ENCODE data around the gene PMVK.
"Not testable (repeated sequence)": the region's sequence is repeated elsewhere in the genome, so short reads cannot be mapped to it uniquely, and the experiment has no call there.

PMVK gene

DNA sequence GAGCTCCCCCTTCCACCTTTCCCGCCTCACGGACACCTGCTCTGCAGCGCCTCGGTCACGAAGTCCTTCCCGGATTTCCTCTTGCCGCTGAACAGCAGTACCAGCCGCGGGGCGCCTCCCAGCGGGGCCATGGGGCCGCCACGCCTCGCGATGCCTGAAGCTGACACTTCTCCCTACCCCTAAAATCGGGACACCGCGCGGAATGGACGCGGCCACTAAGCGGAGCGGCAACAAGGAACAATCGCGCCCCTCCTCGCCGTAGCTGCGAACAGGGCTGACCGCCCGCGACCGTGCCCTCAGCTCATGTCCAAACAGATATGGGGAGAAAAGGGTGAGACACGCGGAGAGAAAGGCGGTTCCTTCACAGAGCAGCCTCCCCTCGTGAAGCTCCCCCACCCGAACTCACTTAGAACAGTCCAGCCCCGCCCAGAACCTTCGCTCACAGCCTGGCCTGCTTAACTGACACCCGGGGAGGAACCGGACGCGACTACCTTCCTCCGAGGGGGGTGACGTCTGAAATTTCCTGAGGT, at the start of gene PMVK:
Gene PMVK, minus strand, starts transcription at position 165 of the 530 bp plus-strand sequence. Its CDS starts 34 bp downstream, at position 131.
- DNase-seq (ENCODE audit: low read depth, low spot score) = peak; percentile 92

DNA sequence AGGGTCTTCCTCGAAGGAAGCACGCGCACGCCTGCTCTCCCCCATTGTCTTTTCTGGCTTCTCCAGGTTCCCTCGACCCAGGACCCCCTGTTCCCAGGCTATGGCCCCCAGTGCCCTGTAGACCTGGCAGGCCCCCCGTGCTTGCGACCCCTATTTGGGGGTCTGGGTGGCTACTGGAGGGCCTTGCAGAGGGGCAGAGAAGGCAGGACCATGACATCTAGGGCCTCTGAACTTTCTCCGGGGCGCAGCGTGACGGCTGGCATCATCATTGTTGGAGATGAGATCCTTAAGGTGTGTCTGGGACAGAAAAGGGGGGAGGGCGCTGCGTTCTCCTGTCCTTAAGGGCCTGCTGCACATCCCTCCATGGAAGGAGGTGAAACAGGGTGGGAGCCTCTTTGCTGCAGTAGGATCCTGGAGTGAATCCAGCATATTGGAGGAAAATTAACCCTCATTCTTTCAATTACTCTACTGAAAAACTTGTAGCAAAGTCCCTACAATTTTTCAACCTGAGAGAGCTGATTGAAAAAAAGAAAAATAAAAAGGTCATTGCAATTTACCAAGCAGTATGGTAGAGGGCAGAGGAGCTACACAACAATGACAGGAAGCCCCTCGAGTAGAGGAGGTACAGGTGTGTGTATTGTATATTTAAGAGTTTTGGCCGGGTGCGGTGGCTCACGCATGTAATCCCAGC, 47.4 kb upstream of the PMVK start:
- no peak for DNase-seq (ENCODE audit: low read depth, low spot score)

DNA sequence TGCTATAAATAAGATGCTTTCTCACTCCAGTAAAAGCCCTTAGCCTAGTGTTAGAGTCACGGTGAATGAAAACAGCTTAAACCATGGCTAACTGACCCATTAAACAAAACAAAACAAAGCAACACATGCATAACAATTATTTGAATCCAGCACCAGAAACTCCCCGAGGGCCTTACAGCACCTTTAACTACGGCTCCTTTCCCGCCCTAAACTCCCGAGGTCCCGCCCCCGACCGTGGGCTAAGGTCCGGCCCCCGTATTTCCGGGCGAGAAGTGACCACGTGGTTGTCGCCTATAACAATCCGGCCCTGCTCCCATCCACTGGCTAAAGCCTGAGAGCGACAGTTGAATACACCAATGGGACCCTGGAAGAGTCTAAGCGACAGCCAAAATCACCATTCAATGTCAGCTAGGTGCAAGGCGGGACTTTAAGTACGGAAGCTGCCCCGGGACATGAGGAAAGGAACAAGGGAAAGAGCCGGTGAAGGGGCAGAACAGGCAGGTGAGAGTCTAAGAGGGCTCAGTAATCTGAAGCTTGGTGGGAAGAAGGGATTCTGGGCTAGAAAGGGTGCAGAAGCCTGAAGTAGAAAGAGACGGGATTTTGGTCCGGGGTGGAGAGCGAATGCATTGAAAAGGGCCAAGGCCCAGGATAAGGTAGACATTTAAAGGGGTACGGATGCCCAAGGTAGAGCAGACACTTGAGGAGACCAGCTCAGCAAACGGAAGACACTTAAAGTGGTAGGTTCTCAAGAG, 46.6 kb upstream of the PMVK start, which contains the start of gene FLAD1:
Gene FLAD1, plus strand, starts transcription at position 448 of the 752 bp plus-strand sequence. CDS start 351 bp downstream, outside the sequence.
- peak; percentile 93 for DNase-seq (ENCODE audit: low read depth, low spot score)

DNA sequence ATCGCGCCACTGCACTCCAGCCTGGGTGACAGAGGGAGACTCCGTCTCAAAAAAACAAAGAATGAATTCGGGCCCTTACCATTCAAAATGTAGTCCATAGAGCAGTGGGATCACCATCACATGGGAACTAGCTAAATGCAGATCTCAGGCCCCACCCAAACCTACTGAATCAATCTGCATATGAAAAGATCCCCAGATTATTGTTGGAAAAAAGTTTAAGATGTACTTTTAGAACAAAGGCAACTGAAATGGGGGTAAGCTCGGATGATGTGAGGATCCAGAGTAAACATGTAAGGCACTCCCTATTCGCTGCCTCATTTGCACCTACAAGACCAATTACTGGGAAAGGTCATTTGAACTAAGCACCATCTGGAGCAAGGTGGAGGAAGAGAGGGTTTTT, 45.8 kb upstream of the PMVK start:
- DNase-seq (ENCODE audit: low read depth, low spot score) = no peak

DNA sequence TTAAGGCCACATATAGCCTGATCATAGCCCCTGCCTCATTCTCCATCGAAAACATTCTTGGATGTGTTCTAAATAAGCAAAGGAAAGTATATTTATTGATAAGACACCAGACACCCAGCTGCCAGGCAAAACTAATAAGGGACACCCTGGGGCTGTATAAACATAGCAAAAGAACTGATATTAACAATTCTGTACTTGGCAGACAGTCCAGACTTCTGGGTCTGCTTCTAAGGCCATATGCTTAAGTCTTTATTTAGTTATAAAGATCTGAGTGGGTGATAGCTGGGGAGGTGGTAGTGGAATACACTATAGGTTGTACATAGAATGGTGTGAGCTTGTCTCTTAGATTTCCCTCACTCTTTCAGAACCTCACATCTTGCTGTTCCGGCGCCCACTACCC, 41.8 kb upstream of the PMVK start:
- no peak for DNase-seq (ENCODE audit: low read depth, low spot score)

DNA sequence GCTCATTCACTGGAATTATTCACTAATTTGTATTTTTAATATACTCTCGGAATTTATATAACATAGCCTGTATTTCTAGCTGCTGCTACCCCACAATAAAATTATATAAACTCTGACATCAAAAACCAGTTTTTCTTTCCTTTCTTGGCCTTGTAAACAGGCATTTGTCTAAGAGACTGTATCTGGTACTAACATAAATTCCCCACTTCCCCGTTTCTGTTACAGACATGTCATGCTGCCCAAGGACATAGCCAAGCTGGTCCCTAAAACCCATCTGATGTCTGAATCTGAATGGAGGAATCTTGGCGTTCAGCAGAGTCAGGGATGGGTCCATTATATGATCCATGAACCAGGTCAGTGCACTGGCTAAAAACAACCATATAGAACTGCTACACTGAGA, 41.2 kb upstream of the PMVK start:
- not testable (repeated sequence) for DNase-seq (ENCODE audit: low read depth, low spot score)

DNA sequence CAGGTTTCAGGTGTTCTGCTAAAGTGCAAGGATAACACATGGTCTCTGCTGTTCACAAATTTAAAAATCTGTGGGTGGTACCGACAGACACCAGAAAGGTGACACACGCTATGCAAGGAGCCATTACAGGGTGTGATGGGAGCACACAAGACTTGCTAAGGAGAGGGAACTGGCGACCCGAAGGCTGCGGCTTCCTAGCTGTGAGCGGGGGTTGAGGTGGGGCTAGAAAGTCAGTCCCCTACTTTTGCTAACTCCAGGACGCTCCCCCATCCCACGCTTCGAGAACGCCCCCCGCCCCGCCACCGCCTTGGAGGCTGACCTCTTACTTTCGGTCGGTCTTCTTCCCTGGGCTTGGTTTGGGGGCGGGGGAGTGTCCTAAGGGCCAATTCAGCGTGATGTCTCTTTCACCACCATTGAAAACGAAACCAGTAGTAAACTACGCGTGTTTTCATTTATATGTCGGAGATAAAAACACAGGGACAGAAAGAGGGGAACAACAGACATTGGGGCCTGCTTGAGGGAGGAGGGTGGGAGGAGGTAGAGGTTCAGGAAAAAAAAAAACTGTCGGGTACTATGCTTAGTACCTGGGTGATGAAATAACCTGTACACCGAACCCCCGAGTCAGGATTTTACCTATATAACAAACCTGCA, 39.0 kb upstream of the PMVK start:
- DNase-seq (ENCODE audit: low read depth, low spot score) = no peak

DNA sequence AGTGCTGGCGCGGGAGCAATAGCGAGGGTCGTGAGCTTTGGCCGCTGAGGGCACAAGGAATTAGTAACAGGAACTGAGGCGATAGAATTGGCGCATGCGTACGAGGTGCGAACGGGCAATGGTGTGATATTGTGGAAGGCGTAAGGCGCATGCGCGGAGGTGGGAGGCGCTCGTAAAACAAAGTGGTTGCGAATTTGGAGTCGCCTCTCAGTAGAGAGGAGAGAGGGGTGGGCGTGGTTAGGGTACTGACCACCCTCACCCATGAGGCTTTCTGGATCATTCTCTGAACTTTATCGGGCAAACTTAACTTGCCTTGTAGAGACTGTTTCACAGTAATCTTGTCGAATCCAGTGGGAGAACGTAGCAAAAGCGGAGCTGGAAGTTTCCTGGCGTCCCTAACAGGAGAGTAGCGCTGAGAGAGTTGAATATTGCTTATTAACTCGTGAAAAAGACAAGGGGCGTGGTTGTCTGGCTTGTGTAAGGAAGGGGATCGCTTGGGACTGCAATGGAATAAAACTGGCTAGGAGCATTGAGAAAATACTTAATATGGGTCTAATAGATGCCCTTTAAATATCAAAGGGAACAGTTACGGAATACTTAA, 38.4 kb upstream of the PMVK start:
- peak; percentile 94 for DNase-seq (ENCODE audit: low read depth, low spot score)

DNA sequence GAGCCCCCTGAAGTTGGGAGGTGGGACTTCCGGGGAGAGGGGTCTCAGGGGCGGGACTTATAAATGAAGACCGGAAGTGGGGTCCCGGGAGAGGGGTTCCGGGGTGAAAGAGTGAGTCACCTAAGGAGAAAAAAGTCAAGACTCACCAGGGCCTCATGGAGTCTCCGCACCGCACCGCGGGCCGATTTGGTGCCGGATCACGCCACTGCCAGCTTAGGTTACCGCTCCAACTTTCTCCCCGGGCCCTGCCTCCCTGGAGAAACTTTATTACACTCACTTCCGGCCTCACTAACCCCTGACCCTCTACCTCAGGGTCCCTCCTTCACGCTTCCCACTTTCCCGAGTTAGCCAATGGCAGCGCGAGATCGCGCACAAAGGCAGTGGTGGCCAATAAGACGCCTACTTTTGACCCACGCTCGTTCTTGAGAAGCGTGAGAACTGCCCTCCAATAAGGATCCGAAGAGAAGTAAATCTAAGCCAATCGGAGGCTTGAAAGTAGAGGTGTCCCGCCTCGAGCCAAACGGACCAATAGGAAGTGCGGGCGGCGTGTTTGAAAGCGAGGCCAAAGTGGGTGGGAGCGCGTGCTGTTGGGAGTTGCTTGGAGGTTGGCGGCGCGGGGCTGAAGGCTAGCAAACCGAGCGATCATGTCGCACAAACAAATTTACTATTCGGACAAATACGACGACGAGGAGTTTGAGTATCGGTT, 37.7 kb upstream of the PMVK start, which contains the start of gene CKS1B:
Gene CKS1B, plus strand, starts transcription at position 580 of the 706 bp plus-strand sequence. Its CDS starts 65 bp downstream, at position 645.
- peak; percentile 96 for DNase-seq (ENCODE audit: low read depth, low spot score)

DNA sequence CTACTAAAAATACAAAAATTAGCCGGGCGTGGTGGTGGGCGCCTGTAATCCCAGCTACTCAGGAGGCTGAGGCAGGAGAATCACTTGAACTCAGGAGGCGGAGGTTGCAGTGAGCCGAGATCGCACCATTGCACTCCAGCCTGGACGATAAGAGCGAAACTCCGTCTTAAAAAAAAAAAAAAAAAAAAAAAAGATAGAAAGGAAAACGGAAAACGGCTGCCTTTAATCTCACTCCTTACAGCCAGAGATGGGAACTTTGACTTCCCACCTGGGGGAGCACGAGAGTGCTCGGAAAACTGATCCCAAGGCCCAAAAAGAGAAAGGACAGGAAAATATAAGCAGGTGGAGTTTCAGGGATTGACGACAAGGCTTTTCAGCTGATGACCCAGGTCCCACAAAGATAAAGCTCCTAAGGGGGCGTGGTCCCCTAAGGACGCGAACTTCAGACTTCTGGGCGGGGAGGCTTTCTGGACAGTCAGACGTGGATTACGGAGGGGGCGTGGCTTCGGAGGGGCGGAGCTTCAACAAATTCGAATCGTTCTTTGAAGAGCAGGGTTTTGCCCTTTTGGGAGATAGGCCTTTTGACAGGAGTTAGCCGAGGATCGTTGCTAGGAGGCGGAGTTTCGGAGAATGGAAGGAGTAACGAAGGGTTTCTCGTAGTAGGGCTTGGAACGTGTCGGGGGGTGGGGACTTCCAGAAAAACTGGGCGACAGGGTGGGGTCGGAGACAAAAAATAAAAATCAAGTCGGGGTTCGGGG, 37.0 kb upstream of the PMVK start:
- peak; percentile 78 for DNase-seq (ENCODE audit: low read depth, low spot score)

DNA sequence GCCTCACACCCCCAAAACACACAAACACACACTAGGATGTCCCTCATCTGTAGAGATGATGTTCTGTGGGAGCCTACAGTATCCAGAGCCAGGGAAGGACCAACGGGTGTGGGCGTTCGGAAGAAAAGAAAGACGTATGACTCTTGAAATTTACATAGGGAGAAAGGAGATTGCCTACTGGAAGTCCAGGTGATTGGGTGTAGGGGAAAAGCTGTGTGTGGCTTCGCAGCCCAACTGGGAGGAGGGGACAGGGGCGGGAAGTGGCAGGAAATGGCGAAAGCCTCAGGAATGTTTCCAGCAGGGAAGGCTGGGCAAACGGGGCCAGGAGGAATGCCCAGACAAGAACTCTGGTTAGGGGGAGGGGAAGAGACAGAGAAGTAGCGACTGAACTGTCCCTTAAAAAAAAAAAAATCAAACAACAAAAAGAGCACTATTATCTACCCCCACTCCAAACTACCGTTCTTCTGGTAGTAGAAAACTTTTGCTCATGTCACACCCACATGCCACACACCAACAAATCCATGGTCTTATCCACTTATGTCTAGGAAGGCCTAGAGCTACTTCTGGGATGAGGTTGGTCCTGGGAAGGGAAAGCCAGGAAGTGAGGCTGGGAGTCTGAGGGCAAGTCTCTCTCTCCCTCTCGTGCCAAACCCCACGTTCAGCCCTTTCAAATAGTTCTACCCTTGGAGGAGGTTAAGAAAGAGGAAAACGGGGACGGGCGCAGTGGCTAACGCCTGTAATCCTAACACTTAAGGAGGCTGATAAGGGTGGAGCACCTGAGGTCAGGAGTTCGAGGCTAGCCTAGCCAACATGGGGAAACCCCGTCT, 36.2 kb upstream of the PMVK start:
- DNase-seq (ENCODE audit: low read depth, low spot score) = no peak

DNA sequence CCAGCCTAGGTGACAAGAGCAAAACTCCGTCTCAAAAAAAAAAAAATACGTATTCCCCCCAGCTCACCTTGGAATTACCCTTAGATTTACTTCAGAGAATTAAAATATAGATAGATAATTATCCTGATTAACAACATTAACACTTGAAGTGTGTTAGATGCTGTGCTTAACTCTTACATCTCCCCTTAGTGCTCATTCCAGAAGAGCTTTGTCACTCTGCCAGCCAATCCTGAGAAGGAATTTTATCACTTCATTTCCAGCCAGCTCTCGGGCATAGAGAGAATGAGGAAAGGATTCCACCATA, 35.6 kb upstream of the PMVK start:
- DNase-seq (ENCODE audit: low read depth, low spot score) = no peak

DNA sequence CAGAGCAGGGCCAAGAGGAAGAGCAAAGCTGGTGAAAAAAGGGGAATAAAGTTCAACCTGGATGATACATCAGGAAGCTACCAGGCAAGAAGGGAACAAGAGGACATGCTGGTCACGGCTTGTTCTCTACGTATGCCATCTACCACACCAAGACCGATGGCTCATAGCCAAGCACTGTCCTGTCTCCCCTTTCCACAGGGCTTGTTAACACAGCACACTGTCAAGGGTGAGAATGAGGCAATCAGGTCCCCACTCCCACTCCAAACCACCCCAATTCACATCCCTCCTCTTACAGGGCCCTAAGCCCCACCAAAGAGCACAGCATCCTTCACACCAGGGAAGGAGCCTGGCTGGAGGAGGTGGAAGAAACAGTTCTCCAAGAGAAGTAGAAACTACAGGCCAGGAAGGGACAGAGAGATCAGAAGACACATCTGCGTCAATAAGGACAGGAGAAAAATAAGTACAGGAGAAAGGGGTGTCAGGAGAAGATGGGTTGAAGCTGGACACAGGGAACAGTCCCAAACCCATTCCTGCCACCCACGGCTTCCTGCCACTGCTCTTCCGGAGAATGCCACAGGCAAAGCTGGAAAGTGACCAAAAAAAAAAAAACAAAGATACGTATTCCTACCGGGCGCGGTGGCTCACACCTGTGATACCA, 35.0 kb upstream of the PMVK start:
- DNase-seq (ENCODE audit: low read depth, low spot score) = no peak

DNA sequence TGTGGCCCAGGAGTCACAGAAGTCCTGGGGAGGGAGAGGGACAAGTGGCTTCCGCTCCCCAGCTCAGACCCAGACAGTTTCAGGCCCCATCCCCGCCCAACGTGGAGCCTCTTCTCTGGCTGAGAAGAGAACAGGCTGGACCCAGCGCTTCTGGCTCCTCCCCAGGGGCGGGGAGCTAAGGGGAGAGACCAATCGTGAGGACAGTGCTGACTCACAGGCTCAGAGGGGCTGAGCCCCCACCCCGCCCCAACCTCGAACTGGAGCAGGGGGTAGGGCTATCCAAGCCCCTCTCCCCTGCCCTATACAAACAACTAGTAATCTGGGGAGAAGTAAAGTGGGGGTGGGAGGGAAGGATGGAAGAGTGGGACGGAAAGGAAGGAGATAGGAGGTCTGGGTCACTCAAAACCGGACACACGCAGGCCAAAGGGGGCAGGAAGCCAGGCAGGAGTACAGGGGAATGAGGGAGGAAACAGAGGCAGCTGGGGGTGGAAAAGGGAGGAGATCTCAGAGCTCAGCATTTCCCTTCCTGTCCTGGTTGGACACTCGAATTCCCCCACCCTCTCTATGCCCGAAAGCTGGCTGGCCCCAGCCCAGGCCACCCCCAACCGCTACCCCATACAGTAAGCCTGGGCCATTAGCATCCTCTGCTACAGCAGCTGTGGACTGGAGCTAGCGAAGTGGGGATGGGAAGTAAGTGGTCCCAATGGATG, 34.3 kb upstream of the PMVK start, which contains the start of gene SHC1:
Gene SHC1, minus strand, starts transcription at position 117 of the 710 bp plus-strand sequence. CDS start 221 bp downstream, outside the sequence.
- DNase-seq (ENCODE audit: low read depth, low spot score) = no peak

DNA sequence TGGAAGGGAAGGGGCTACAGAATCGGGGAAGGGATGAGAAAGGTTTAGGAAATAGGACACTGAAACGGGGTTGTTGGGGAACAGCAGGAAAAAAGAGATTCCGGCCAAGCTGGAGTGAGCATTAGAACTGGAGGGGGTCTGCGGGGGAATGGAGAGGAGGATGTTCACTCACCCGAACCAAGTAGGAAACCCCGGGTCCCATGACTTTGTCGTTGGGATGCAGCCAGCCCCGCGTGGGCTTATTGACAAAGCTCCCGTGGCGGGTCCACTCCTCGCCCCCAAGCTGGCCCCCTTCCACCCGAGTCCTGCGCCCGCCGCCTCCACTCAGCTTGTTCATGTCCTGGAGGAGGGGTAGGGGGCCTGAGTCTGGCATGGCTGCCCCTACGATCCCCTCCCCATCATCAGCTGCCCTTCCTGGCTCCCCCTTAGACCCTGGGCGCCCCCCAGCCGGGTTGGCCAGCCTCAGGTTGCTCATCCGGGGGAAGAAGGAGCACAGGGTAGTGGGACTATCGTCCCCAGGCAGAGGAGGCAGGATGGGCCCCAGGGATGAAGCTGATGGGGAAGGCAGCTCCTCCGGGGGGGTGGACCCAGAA, 33.4 kb upstream of the PMVK start:
- no peak for DNase-seq (ENCODE audit: low read depth, low spot score)

DNA sequence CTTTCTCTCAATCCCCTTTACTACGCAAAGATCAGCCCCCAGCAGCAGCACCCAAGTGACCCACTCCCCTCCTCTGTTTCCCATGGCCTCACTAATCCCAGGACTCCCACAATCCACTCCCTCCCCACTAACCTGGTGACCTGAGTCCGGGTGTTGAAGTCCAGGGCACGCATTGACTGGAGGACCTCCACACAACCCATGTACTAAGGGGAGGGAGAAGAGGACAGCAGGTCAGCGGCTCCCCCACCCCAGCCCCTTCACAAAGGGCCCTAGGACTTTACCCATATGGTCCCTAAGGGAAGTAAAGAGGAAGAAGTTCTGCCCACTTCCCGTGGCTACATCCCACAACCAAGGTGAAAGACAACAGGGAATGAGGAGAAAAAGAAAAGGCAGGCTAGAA, 32.7 kb upstream of the PMVK start:
- no peak for DNase-seq (ENCODE audit: low read depth, low spot score)

DNA sequence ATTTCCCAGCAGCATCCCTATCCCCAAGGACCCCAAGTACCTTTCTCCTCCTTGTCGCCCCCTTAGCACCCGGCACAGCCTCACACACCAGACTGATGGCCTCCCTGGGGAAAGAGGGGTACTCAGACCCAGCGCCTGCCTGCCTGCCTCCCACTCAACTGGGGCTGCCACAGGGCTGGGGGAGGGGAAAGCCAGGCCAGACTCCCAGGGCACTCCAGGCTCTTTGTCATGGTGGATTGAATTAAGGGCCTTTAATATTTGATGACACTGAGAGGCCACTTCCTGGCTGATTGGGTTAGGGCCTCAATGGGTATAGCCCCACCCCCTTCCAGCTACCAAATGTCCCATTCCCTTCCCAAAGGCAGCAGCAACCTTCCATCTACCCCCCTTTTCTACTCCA, 32.2 kb upstream of the PMVK start:
- DNase-seq (ENCODE audit: low read depth, low spot score) = no peak

Measured in activated CD4-positive, CD25-positive, alpha-beta regulatory T cell treated with anti-CD3 and anti-CD28 coated beads, Interleukin-2, amount 50 U/mL, for 16 hours (primary cell).